ENCODE data around the gene PSMB1. TPM values are rescaled to one million over a fixed set of nuclear protein-coding genes. Genes with fewer than 3 reads are reported as not detected.
"Not testable (repeated sequence)": the region's sequence is repeated elsewhere in the genome, so short reads cannot be mapped to it uniquely, and the experiment has no call there.

PSMB1 gene
- total and polyA plus RNA-seq, 4 donors, result 139 to 207 (median 152) TPM

DNA sequence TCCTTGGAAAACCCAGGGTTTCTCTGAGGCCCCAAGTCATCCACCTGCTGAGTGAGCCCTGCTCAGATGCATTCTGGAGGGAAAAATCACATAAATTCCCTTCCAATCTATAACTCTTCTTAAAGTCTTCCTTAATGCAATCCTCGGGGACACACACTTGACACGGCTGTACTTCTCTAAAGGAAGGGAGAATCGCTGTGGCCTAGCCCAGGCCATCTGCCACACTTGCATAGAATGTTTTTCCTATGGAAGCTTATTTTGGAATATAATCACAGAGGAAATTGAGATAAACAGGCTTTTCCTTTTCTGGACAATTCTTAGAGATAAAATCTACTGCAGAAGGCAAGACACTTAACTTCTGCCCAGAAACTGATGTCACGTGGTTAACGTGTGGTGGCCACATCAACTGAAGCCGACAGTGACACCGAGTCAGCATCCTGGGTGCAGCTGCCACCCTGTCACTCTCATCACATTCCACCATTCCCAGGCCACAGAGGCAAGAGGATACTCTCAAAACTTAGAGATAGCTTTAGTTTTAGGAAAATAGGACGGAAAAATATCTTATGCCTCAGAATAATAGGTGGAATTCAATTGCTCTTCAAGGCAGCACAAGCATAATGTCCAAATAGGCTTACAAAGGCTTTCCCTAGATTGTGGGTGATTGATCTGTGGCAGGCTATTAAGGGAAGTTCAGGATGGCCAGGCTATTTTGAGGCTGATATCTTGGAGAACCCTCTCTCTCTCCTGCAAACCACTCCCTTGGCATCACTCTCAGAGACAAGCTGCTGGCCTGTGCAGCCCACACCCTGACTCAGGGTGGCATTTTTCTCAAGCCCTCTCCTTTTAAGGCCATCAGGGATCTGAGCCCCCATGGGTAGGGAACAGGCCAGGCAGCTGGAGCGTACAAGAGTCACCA is 29.6 kb downstream of the PSMB1 start:
- no peak overlapping the region for H3K4me3 ChIP-seq (ENCODE audit: low read depth, low read length)
- H3K36me3 ChIP-seq (ENCODE audit: control insufficient read depth, insufficient read depth, low read length), result no peaks in the 10 kb centered on the region
- no peaks in the 10 kb centered on the region for H3K9me3 ChIP-seq (ENCODE audit: control insufficient read depth, insufficient read depth, low read length)
- 89% methylated on average over 4 of the region's 9 CpGs for WGBS (ENCODE audit: insufficient coverage)
- H3K27me3 ChIP-seq (ENCODE audit: control insufficient read depth, insufficient read depth, low read length), result no peaks in the 10 kb centered on the region
- H3K4me1 ChIP-seq (ENCODE audit: control insufficient read depth, insufficient read depth, low read length), result no peaks in the 10 kb centered on the region
- DNase-seq (ENCODE audit: low read depth in 4 of 6, low spot score in 6 of 6), result no peak
- H3K27ac ChIP-seq (ENCODE audit: low read depth, low read length), result no peak overlapping the region

GRCh38 chr6:170522565-170523183 is 30.4 kb downstream of the PSMB1 start:
- peak in 1 of 6 donors; percentile 16 for DNase-seq (ENCODE audit: low read depth in 4 of 6, low spot score in 6 of 6)
- no peaks in the 10 kb centered on the region for H3K36me3 ChIP-seq (ENCODE audit: control insufficient read depth, insufficient read depth, low read length)
- WGBS (ENCODE audit: insufficient coverage), result 67% methylated on average over 7 of the region's 10 CpGs
- H3K4me1 ChIP-seq (ENCODE audit: control insufficient read depth, insufficient read depth, low read length), result no peaks in the 10 kb centered on the region
- no peak overlapping the region for H3K27ac ChIP-seq (ENCODE audit: low read depth, low read length)
- H3K4me3 ChIP-seq (ENCODE audit: low read depth, low read length), result no peak overlapping the region
- no peaks in the 10 kb centered on the region for H3K27me3 ChIP-seq (ENCODE audit: control insufficient read depth, insufficient read depth, low read length)
- H3K9me3 ChIP-seq (ENCODE audit: control insufficient read depth, insufficient read depth, low read length), result no peaks in the 10 kb centered on the region

- peak in 2 of 6 donors; percentile 51 to 68 for DNase-seq (ENCODE audit: low read depth in 4 of 6, low spot score in 6 of 6)
- Histone ChIP-seq H3K36me3 (ENCODE audit: control insufficient read depth, insufficient read depth, low read length) (no peaks in the 10 kb centered on the region), H3K4me3 (ENCODE audit: low read depth, low read length) (no peak overlapping the region), H3K9me3 (ENCODE audit: control insufficient read depth, insufficient read depth, low read length) (peaks cover 2% of the 10 kb centered on the region), H3K4me1 (ENCODE audit: control insufficient read depth, insufficient read depth, low read length) (peaks cover 3% of the 10 kb centered on the region), H3K27me3 (ENCODE audit: control insufficient read depth, insufficient read depth, low read length) (no peaks in the 10 kb centered on the region), H3K27ac (ENCODE audit: low read depth, low read length) (no peak overlapping the region)
- 0% methylated on average over 1 of the region's 4 CpGs for WGBS (ENCODE audit: insufficient coverage)
These were observed 36.1 kb downstream of the PSMB1 start for GRCh38 chr6:170516783-170517616.

GRCh38 chr6:170514908-170515307 is 38.2 kb downstream of the PSMB1 start:
- Histone ChIP-seq H3K4me3 (ENCODE audit: low read depth, low read length) (no peak overlapping the region), H3K27ac (ENCODE audit: low read depth, low read length) (no peak overlapping the region), H3K27me3 (ENCODE audit: control insufficient read depth, insufficient read depth, low read length) (no peaks in the 10 kb centered on the region), H3K36me3 (ENCODE audit: control insufficient read depth, insufficient read depth, low read length) (peaks cover 3% of the 10 kb centered on the region), H3K9me3 (ENCODE audit: control insufficient read depth, insufficient read depth, low read length) (peaks cover 2% of the 10 kb centered on the region), H3K4me1 (ENCODE audit: control insufficient read depth, insufficient read depth, low read length) (peaks cover 3% of the 10 kb centered on the region)
- no CpG with 5 or more reads among the region's 1 CpG for WGBS (ENCODE audit: insufficient coverage)
- DNase-seq (ENCODE audit: low read depth in 4 of 6, low spot score in 6 of 6), result no peak

DNA sequence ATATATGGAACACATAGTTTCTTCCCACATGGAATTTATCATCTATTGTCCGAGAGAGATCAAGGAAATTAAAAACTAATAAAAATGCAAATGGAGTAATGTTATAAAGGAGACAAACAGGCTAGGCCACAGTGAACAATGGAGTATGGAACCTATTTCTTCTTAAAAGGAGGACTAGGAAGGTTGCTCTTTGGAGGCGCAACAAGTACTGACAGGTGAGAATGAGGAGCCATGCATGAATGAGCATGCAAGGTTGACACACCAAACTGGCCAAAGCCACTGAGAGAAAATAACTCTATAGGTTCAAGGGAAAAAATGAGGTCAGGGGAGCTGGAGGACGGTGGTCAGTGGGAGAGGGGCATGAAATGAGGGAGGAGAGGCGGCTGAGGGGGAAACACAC is 40.9 kb downstream of the PSMB1 start:
- H3K9me3 ChIP-seq (ENCODE audit: control insufficient read depth, insufficient read depth, low read length), result peaks cover 2% of the 10 kb centered on the region
- peaks cover 3% of the 10 kb centered on the region for H3K36me3 ChIP-seq (ENCODE audit: control insufficient read depth, insufficient read depth, low read length)
- no peak overlapping the region for H3K4me3 ChIP-seq (ENCODE audit: low read depth, low read length)
- H3K27me3 ChIP-seq (ENCODE audit: control insufficient read depth, insufficient read depth, low read length), result no peaks in the 10 kb centered on the region
- peaks cover 3% of the 10 kb centered on the region for H3K4me1 ChIP-seq (ENCODE audit: control insufficient read depth, insufficient read depth, low read length)
- no peak for DNase-seq (ENCODE audit: low read depth in 4 of 6, low spot score in 6 of 6)
- WGBS (ENCODE audit: insufficient coverage), result 78% methylated on average over 1 of the region's 4 CpGs
- H3K27ac ChIP-seq (ENCODE audit: low read depth, low read length), result no peak overlapping the region

- H3K36me3 ChIP-seq (ENCODE audit: control insufficient read depth, insufficient read depth, low read length), result peaks cover 3% of the 10 kb centered on the region
- DNase-seq (ENCODE audit: low read depth in 4 of 6, low spot score in 6 of 6), result no peak
- no peaks in the 10 kb centered on the region for H3K9me3 ChIP-seq (ENCODE audit: control insufficient read depth, insufficient read depth, low read length)
- H3K27me3 ChIP-seq (ENCODE audit: control insufficient read depth, insufficient read depth, low read length), result no peaks in the 10 kb centered on the region
- no peak overlapping the region for H3K4me3 ChIP-seq (ENCODE audit: low read depth, low read length)
- no peak overlapping the region for H3K27ac ChIP-seq (ENCODE audit: low read depth, low read length)
- WGBS (ENCODE audit: insufficient coverage), result 86% methylated on average over 20 of the region's 20 CpGs
- H3K4me1 ChIP-seq (ENCODE audit: control insufficient read depth, insufficient read depth, low read length), result no peaks in the 10 kb centered on the region
These were observed 42.5 kb downstream of the PSMB1 start for GRCh38 chr6:170510631-170511030.

DNA sequence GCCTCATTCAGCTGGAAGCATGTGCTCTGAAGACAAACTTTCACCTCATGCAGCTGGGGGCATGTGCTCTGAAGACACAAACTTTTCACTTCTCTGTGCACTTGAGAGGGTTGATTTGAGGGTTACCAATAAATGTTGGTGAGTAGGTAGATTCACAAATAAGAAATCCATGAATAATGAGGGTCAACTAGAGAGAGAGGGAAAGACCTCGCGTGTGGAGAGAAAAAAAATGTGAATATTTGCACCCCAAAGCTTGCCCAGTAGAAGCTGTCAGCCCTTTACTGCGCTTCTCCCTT is 43.4 kb downstream of the PSMB1 start:
- H3K27ac ChIP-seq (ENCODE audit: low read depth, low read length), result no peak overlapping the region
- H3K4me3 ChIP-seq (ENCODE audit: low read depth, low read length), result no peak overlapping the region
- 94% methylated on average over 2 of the region's 3 CpGs for WGBS (ENCODE audit: insufficient coverage)
- H3K27me3 ChIP-seq (ENCODE audit: control insufficient read depth, insufficient read depth, low read length), result no peaks in the 10 kb centered on the region
- H3K4me1 ChIP-seq (ENCODE audit: control insufficient read depth, insufficient read depth, low read length), result no peaks in the 10 kb centered on the region
- no peaks in the 10 kb centered on the region for H3K9me3 ChIP-seq (ENCODE audit: control insufficient read depth, insufficient read depth, low read length)
- peaks cover 3% of the 10 kb centered on the region for H3K36me3 ChIP-seq (ENCODE audit: control insufficient read depth, insufficient read depth, low read length)
- DNase-seq (ENCODE audit: low read depth in 4 of 6, low spot score in 6 of 6), result no peak

- H3K9me3 ChIP-seq (ENCODE audit: control insufficient read depth, insufficient read depth, low read length); H3K27me3 ChIP-seq (ENCODE audit: control insufficient read depth, insufficient read depth, low read length); H3K4me3 ChIP-seq (ENCODE audit: low read depth, low read length); DNase-seq (ENCODE audit: low read depth in 4 of 6, low spot score in 6 of 6); H3K4me1 ChIP-seq (ENCODE audit: control insufficient read depth, insufficient read depth, low read length); H3K36me3 ChIP-seq (ENCODE audit: control insufficient read depth, insufficient read depth, low read length); H3K27ac ChIP-seq (ENCODE audit: low read depth, low read length): not testable (repeated sequence)
- 58% methylated on average over 4 of the region's 5 CpGs for WGBS (ENCODE audit: insufficient coverage)
These were observed 44.0 kb downstream of the PSMB1 start for GRCh38 chr6:170508892-170509722.

GRCh38 chr6:170508275-170508674 is 44.8 kb downstream of the PSMB1 start:
- H3K36me3 ChIP-seq (ENCODE audit: control insufficient read depth, insufficient read depth, low read length), result not testable (repeated sequence)
- no CpG with 5 or more reads among the region's 1 CpG for WGBS (ENCODE audit: insufficient coverage)

More at GRCh38 chr6:170508275-170508674, 44.8 kb downstream of the PSMB1 start:
- H3K9me3 ChIP-seq (ENCODE audit: control insufficient read depth, insufficient read depth, low read length); H3K4me1 ChIP-seq (ENCODE audit: control insufficient read depth, insufficient read depth, low read length); DNase-seq (ENCODE audit: low read depth in 4 of 6, low spot score in 6 of 6); H3K27ac ChIP-seq (ENCODE audit: low read depth, low read length); H3K4me3 ChIP-seq (ENCODE audit: low read depth, low read length); H3K27me3 ChIP-seq (ENCODE audit: control insufficient read depth, insufficient read depth, low read length): not testable (repeated sequence)

Data from spinal cord (tissue), 10 donors.